GM12891 (cell line): ENCODE results near the gene CDKN2B.

ENCODE experiments used
- POLR2AphosphoS5 ChIP-seq: IDR thresholded peaks from 2 replicates; pipeline ENCODE4 v1.6.1; 2011; ENCODE audit warnings: low read depth, low read length, control low read depth
- SPI1 ChIP-seq: IDR thresholded peaks from 2 replicates; pipeline ENCODE4 v1.6.1; 2011; ENCODE audit warnings: low read depth, low read length, control low read depth

- no peak for TF ChIP-seq SPI1
- no peak for TF ChIP-seq POLR2AphosphoS5
Measured at GRCh38 chr9:21968331-21969010, 40.6 kb downstream of the CDKN2B start.
